ENCODE measurements around the gene RNF19B.
A peak's percentile ranks its signal among the peaks of the same experiment; 100 is the strongest.

The RNF19B gene

DNA sequence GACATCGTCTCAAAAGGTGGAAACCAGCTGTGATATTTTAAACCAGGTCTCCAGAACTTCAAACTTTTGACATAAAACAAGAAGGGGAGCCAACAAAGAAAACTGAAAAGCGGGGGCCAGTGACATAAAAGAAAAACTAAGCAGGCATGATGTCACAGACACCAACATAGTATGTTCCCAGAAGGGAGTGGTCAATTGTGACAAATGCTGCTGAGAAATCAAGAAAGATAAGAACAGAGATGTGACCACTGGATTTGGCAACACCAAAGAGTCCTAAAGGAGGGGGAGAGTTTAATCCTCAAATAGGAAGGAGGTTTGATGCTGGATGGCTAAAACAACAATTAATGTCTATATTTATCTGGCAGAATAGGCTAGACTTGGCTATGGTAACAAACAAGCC is 2.3 kb upstream of the RNF19B start:
- no peak for DNase-seq

DNA sequence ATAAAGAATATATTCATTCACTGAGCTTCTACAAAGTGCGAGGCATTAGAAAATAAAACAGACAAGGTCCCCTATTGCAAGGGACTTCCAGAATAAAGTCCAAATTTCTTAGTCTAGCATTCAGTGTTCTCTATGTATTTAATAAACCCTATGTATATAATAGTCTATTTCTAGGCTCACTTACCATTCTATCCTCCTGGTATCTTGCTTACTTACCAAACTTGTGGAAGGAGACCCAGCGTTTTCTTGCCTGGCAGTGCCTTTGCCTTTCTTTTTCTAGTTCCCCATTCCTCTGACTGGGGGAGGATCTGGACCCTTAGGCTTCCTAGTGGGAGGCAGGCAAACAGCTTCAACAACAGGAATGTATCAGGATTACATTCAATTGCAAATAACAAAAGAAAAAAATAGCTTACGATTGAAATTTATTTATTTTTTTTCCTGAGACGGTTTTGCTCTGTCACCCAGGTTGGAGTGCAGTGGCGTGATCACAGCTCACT is 690 bp upstream of the RNF19B start:
- DNase-seq = no peak

DNA sequence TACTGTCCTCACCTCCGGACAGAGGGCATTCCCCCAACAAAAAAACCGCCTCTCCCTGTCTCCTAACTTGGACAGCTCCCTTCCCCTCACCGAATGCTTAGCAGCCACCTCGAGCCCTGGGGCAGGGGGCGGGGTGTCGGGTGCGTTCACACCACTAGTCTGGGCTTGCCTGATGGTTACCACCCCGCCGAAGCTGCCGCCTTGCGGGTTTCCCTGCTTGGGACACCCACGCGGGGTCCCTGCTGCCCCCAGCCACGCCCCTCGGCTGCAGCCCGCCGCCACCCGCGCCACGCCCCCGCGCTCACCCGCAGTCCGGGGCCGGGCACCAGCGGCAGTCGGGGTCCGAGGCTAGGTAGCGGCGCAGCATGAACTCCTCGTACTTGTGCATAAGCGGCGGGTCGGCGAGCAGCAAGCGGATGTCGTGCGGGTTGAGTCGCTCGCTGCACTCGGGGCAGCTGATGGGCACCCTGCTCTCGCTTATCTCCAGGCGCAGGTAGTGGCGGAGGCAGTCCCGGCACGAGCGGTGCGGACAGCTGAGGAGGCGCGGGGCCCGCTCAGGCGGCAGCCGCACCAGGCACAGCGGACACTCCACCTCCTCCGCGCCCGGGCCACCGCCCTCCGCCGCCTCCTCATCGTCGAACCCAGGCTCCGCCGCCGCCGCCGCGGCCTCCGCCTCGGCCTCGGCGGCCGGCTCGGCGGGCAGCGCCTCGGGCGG is 706 bp downstream of the RNF19B start:
- peak in 1 of 2 experiments; percentile 67 for DNase-seq

DNA sequence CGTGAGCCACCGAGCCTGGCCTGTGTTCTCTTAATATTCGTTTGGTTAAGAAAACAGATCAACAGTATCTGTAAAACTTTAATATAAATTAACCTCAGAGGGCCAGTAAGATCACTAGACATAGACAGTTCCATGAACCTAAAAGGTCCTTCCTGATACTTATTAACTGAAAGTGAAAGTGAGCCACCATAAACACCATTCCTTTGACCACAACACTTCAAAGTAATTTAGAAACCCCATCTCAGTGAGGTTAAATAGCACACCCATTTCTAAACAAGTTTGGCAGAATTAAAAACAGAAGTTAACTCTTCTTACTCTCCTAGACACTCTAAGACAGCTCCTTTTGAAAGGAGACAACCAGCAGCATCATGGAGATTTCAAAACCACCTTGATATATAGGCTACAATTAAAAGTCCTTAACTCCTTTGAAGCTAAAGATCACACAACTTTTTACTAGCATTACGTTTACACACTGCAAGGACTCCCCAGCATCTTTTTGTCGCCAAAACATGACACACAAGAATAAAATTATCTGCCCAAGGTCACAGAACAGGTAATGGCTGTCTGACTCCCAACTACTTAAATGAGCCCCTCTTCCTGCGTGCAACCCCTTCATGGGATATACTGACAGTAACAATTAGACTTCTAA is 2.2 kb downstream of the RNF19B start:
- DNase-seq = no peak

DNA sequence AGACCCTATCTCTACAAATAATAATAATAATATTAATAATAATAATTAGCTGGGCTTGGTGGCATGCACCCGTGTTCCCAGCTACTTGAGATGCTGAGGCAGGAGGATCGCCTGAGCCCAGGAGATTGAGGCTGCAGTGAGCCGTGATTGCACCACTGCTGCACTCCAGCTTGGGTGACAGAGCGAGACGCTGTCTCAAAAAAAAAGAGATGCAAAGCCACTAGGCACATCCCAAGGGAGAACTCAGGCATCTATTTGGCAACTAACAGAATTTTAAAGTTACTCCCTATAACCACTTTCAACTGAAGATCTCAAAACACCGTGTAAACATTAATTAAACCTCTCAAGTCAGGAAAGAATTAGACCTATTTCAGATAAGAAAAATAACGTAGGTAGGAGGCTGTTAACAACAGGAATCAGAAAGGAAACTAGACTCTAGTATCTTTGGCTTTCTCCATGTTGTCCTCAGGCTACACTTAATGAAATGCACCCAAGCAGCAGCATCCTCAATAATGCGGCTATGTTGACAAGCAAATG is 3.7 kb downstream of the RNF19B start:
- no peak for DNase-seq

DNA sequence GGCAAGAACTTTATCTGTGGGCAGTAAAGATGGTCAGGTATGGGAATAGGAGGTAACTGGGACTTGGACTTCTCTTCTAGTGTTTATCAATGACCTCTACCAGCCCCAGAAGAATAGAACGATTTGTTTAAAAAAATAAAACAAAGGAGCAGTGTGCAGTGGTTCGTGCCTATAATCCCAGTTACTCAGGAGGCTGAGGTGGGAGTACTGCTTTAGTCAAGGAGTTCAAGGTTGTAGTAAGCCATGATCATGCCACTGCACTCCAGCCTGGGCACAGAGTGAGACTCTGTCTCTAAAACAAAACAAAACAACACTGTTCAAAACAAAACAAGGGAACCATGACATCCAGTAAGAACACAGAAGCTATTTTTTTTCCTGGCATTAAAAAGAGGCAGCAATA is 4.3 kb downstream of the RNF19B start:
- no peak for DNase-seq

DNA sequence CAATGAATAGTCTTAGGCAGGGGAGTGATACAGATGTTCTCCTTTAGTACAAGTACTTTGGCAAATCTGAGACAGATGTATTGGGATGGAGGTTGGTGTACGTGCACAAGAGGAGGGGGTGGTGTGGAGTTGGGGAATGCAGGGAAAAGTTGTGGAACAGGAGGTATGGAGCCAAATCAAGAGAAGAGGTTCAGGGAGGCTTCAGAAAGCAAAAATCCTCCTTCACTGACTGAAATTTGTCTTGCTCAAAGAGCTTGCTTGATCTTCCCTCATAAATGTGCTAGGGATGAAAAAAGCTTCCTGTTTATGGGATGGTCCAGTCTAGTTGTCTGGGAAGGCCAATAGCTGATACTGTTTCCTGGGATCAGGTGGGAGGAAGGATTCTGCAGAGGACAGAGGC is 5.8 kb downstream of the RNF19B start:
- DNase-seq = no peak

DNA sequence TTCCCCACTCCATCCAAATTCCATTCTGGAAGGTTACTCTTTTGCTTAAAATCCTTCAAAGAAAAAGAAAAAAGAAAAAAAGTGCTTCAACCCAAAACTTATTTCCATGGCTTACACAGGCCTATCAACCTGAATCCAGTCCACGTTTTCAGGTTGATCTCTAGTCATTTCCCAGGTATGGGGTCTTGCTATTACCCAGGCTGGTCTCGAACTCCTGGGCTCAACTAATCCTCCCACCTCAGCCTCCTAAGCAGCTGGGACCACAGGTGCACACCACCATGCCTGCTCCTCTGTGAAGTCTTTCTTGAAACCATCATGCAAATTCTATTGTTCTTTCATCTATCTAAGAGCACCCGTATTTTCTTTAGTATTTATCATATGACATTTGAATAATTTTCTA is 7.6 kb downstream of the RNF19B start:
- no peak for DNase-seq

DNA sequence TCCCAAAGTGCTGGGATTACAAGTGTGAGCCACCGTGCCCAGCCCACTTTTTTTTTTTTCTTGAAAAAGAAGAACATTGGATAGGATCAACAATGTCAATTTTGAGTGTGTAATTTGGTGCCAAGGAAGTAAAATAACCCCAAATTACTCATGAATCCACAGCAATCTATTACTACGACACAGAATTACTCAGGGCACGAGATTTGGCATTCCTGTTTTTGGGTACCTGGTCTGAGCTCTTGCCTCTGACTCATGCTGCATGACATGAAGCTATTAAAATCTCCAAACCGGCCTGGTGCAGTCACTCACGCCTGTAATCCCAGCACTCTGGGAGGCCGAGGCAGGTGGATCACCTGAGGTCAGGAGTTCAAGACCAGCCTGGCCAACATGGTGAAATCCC is 10.4 kb downstream of the RNF19B start:
- no peak for DNase-seq

DNA sequence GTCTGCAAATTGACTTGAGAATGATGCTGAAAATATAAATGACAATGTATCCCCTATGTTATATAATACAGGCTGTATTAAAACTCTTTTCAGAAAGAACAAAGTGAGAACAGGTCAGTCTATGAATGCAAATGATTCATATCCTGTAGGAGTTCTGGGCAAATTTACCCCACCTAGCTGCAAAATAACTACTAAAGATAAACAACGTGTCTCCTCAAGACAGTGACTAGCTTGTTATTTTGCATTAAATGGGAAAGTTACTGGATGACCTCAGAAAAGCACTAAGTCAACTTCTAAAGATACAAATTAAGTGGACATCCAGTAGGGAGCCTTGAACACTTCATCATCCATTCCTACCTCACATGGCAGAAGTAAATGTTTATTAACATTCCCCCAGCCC is 11.1 kb downstream of the RNF19B start:
- no peak for DNase-seq

DNA sequence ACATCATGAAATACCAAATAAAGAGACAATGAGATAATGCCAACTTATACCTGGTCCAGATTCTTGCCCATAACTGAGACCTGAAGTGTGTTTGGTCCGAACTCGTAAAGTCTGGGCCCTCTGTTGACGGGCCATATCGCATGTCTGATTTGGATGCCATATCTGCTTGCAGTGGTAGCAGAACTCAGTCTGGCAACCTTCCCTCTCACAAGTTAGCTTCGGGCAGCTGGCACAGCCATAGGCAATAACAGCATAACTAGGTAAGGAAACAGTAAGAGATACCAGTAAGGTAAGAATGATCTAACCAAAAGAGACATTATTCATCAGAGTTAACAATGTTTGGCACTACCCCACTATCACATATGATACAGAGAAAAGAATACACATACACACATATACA is 15.1 kb downstream of the RNF19B start:
- DNase-seq = no peak

DNA sequence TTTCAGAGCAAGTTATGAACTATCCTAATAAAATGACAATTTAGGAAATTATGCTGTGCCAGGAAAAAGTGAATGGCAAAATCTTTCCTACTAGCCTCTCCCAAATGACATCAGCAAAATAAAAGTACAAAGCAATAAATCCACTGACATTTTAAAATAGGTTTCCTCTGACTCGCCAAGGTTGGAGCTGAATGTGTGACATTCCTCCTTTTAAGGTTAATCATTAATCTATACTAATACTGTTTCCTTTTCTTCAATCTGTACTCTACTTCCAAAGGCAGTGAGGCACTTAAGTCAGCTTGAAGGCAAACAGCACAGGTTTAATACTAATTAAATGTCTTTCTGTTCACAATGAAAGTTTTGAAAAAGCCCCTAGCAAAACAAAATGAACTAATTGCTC is 15.7 kb downstream of the RNF19B start:
- DNase-seq = no peak

DNA sequence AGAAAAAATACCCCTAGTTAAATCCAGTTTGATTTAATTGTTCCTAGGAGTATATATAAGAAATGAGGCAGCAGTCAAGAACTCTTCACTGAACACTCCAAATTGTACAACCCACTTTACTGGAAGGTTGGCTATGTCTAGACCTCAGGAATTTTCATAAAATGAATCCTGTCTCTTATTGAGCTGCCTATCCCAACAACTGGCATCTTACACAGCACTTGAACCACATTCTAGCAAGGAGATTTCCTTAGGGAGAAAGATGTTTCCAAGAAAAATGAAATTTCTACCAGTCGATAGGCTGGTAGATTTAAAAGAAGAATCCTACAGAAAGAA is 16.3 kb downstream of the RNF19B start:
- no peak for DNase-seq

DNA sequence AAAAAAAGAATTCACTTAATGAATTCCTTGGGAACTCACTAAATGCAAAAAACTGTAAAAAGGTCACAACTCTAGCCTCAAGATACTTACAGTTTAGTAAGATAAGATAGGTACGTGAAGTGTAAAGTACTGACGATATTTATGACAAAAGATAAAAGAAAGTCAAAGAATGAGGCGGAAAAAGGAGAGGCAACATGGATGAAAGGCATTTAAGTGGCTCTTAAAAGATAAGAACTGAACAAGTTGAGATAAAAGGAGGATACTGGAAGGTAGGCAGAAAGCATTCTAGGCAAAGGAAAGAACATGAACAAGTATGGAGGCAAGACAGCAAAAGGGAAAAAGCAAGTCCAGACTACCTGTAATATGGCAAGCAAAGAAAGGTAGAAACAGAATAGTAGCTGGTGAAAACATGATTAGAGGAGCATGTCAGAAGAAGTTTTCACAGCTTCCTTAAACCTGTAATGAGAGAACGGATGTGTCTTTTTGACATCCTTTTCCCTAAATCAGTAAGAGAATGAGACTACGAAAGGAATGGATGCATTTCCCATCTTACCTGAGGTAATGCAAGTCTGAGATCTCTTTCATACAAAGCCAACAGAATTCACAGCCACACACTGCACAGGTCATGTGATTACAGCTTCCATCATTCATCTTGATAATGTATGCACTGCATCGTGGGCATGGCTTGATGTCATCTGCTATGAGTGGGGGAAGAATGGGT is 16.8 kb downstream of the RNF19B start:
- no peak for DNase-seq

DNA sequence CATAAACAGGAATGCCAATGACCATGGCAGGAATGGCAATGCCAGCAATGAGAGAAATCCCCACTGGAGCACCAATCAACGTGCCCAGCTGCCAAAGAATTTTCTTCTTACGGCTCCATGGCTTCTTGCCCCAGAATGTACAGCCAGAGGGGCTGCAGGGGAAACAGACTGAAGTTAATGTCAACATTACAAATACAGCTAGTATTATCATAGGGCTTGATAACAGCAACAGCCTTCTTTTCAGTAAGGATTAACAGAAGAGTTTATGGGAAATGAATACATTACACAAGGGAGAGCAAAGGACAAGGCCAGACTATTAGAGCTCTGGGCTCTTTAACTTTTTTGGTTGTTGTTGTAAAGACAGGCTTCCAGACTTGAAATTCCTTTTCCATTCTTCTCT is 18.2 kb downstream of the RNF19B start:
- DNase-seq = no peak

DNA sequence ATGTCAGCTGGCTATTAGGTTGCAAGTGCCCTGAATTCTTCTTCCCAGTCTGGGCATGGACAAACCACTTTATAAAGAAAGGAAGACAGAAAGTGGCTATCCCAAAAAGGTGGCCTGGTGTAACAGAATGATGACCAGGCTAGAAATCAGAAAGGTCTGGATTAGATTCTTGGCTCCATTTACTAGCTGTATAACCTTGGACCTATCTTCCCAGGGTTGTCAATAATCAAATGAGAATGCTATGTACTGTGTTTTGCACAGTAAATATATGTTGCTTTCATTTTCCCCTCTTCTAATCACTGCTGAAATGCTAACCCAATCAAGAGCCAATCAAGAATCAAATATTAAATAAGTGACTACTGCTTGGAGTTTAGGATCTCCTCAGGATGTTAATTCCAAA is 20.4 kb downstream of the RNF19B start:
- DNase-seq = no peak

DNA sequence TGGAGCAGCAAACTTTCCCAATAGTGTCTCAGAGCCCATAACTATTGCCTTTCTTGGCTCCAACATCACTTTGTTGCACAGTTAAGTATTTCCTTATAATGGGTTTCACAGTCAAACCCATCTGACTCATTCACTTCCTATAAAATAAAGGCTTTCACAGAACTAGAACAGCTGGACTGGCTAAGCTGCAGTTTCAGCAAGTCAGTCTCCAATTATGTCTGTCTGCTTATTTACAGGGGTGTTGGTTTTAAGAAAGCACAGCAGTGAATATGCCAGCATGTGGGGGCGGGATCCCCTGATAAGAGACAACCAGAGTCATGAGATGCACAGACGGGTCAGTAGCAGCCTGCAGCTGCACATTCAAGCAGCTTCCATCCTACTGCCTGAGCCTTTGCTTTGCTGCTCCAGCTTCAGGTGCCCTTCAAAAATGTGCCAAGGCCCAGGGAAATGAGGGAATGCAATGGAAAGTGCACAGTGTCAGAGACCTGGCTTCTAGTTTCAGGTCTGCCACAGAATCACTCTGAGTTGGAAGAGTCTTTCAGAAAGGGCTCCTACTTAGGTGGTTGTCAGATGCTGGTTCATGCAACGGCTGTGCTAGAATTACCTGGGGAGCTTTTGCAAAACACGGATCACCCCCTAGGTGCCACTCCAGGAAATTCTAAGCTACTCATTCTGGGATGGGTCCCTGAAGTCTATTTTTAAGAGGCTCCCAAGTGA is 24.8 kb downstream of the RNF19B start:
- no peak for DNase-seq

DNA sequence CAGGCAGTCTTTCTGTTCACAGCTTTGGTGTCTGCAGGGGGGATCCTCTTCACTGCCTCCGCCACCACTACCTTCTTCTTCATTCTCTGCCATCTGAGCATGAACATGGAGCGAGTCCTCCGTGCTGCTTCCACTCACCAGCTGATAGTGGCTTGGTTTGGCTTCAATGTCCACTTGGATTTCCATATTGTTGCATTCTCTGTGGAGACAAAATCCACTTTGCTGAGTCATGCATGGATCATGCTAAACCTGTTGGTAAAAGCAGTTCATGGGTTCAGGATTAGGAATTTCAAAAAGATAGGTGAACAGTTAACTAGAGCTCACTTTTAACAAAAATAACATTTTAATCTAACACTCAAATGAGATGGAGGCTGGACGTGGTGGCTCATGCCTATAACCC is 27.5 kb downstream of the RNF19B start:
- no peak for DNase-seq

DNA sequence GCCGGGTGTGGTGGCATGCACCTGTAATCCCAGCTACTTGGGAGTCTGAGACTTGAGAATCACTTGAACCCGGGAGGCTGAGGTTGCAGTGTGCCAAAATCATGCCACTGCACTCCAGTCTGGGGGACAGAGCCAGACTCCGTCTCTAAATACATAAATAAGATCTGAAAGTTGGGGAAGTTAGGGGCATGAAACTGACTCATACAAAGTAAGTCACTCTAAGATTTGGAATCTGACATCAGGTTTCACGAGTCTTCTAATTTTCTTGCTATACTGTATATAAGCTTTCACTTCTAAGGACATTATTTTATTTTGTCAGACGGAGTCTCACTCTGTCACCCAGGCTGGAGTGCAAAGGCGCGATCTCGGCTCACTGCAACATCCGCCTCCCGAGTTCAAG is 30.1 kb downstream of the RNF19B start:
- no peak for DNase-seq

DNA sequence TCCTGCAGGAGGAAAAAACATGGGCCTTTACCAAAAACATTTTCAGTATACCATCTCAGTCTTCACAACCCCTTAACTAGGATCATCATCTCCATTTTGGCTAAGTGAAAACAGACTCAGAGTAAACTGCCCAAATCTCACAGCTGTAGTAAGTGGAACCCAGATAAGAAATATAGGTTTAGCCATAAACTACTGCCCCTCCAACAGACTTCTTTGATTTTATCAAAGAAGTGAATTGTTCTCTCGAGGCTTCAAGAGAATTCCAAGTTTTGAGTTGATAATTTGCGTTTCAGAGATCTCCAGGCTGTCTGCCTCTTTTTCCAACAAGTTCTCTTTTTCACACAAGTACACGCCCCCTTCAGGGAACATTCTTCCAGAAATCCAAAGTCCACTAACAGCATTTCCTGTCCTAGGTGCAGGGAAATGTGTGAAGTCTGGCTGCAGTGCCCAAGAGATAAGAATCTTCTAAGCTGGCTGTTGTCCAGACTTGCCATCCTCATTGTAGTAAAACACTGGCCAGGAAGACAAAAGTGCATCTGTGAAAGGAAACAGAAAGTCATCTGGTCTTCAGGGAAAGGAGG is 30.8 kb downstream of the RNF19B start:
- DNase-seq = no peak

DNA sequence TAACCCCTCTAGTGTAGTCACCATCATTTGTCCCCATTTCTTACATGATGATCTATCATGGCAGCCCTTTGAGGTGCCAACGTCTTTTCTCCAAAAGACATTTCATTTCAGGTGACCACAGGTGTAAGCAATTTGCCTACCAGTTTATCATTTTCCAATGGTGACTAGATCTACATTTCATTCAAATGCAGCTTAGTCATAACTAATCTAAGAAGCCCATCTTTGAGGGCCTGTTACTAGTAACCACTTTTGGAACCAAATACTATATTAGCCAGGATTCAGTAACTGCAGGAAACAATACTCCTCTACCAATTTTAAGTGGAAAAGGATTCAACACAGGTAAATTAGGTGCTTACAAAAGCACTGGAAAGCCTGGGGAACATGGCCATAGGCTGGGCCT is 32.8 kb downstream of the RNF19B start:
- no peak for DNase-seq

DNA sequence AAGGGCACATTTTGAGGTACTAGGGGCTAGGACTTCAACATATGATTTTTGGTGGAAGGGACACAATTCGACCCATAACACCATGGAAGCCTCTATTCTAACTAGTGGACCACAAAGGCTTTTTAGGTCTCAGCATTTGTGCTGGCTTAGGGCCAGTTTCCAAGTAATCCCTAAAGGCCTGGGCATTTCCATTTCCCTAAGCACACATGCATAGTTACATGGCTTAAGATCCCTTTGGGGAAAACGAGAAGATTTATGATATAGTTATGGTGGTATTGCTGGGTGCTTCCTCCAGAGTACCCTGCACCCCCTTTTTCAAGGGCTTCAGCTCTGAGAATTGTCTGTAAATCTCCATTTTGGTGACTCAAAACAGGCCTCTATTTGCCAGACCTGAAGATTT is 35.2 kb downstream of the RNF19B start:
- DNase-seq = no peak

DNA sequence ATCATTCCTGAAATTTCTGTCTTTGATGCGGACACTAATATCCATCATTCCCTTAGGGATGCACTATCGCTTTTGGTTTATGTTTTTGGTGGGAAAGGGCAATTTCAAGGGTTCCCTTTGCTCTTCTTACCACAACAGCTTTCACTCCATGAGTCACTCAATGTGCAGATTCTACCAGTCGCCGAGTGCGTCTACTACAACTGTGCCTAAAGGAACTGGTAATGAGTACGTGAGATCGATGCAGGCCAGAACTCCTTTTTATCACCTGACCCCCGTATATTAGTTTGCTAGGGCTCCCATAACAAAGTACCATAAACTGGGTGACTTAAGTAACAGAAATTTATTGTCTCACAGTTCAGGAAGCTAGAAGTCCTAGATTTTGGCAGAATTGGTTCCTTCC is 35.9 kb downstream of the RNF19B start:
- DNase-seq = no peak

Data from NCI-H2081 (cell line).